ENCODE measurements around the gene MAN1A2. TPM values are rescaled to one million over a fixed set of nuclear protein-coding genes. Genes with fewer than 3 reads are reported as not detected.
A peak's percentile ranks its signal among the peaks of the same experiment; 100 is the strongest.

MAN1A2 gene
- total and polyA plus RNA-seq, 9 of the 15 experiments (the other 6 are each of a cell fraction or from before 2014, with no cell fraction given), result 4.2 to 38.4 (median 18.7) TPM

- intact Hi-C loops (cut with micrococcal nuclease), result no loop called here
- TF ChIP-seq NUFIP1 (IDR thresholded peaks at IDR 0.05; ENCODE audit: partially characterized antibody), result peak; percentile 32
- peak; percentile 20 for TF ChIP-seq RBM25 (IDR thresholded peaks at IDR 0.05; ENCODE audit: low read depth, low read length, severe bottlenecking)
- TF ChIP-seq ZNF24 (IDR thresholded peaks at IDR 0.05), result no peak
- no peak for TF ChIP-seq POLR3G (IDR thresholded peaks at IDR 0.05; ENCODE audit: extremely low read depth, insufficient read length, insufficient replicate concordance)
- TF ChIP-seq MLLT1 (IDR thresholded peaks at IDR 0.05), result no peak
- no peak for TF ChIP-seq CHD7 (IDR thresholded peaks at IDR 0.05; ENCODE audit: low read depth, low read length)
- peak; percentile 93 for TF ChIP-seq HMBOX1 (IDR thresholded peaks at IDR 0.05)
- H3K36me3 ChIP-seq (ENCODE audit: control insufficient read depth, insufficient read depth, low read length), result peaks cover 6% of the 10 kb centered on the region; the same call in 1 of the 3 replicates
- DNase-seq (ENCODE audit: extremely low read depth in 1 of 4, low spot score in 3 of 4) (no peak), ATAC-seq (no peak), FAIRE-seq (no peak)
- peaks cover 94% of the 10 kb centered on the region for H3K79me2 ChIP-seq (ENCODE audit: control insufficient read depth, insufficient read depth, low read length)
- no peak overlapping the region for H3K4me2 ChIP-seq (ENCODE audit: insufficient read depth, low read length)
- no peaks in the 10 kb centered on the region for H3K9me1 ChIP-seq (ENCODE audit: control insufficient read depth, insufficient read depth, low read length)
- H3K27ac ChIP-seq (ENCODE audit: extremely low read depth, low read depth, low read length), result no peak overlapping the region
- 79% methylated on average over 5 of the region's 5 CpGs for WGBS (ENCODE audit: insufficient coverage, low coverage, missing lambda C conversion rate)
- no peaks in the 10 kb centered on the region for H3K27me3 ChIP-seq (ENCODE audit: control insufficient read depth in 2 of 2, insufficient read depth in 2 of 2, low read length in 2 of 2)
- no peaks in the 10 kb centered on the region for H4K20me1 ChIP-seq (replicated peaks; ENCODE audit: control insufficient read depth, insufficient read depth, low read length)
- CTCF ChIA-PET (ENCODE audit: low intra/inter-chr PET ratio), result no interaction called here
- H3K9ac ChIP-seq (ENCODE audit: insufficient read depth in 1 of 2, low read depth in 2 of 2, low read length in 2 of 2), result no peak overlapping the region
- H3K4me3 ChIP-seq, result no peak overlapping the region
- in situ Hi-C loops (cut with MboI), result no loop called here
- no peak overlapping the region for H2AFZ ChIP-seq (ENCODE audit: low read depth, low read length)
- no TSS peak for BruUV-seq (replicated peaks)
- peaks cover 5% of the 10 kb centered on the region for H3K9me3 ChIP-seq (replicated peaks; ENCODE audit: control insufficient read depth, insufficient read depth, low read depth, low read length)
- peaks cover 0 to 3% of the 10 kb centered on the region in 2 experiments; a peak in 3 of 5 replicates for H3K4me1 ChIP-seq (replicated peaks in 1 of 2; ENCODE audit: control insufficient read depth in 2 of 2, insufficient read depth in 2 of 2, low read length in 2 of 2)
- POLR2A ChIA-PET, result interaction anchor here (0.7 kb wide), 1 partner anchor 10 kb away, joined by 3 read pairs; no protein-coding TSS in a partner anchor
Observed at GRCh38 chr1:117372863-117373412, 5.7 kb downstream of the MAN1A2 start.

Data from K562 (cell line).